22Rv1 (cell line): ENCODE results near the gene TRIP6.
A peak's percentile ranks its signal among the peaks of the same experiment; 100 is the strongest.

ENCODE experiments used
- ZFX ChIP-seq: fragments of 450-650 bp; IDR thresholded peaks from 2 replicates; pipeline ENCODE4 v1.6.1; 2017; ENCODE audit warnings: antibody characterized with exemption, borderline replicate concordance
- TF ChIP-seq, protein P1 (sequence below): fragments of 450-650 bp; IDR thresholded peaks from 2 replicates; pipeline ENCODE4 v1.5.1; 2017; ENCODE audit warnings: mild to moderate bottlenecking

- TF ChIP-seq, protein P1, sequence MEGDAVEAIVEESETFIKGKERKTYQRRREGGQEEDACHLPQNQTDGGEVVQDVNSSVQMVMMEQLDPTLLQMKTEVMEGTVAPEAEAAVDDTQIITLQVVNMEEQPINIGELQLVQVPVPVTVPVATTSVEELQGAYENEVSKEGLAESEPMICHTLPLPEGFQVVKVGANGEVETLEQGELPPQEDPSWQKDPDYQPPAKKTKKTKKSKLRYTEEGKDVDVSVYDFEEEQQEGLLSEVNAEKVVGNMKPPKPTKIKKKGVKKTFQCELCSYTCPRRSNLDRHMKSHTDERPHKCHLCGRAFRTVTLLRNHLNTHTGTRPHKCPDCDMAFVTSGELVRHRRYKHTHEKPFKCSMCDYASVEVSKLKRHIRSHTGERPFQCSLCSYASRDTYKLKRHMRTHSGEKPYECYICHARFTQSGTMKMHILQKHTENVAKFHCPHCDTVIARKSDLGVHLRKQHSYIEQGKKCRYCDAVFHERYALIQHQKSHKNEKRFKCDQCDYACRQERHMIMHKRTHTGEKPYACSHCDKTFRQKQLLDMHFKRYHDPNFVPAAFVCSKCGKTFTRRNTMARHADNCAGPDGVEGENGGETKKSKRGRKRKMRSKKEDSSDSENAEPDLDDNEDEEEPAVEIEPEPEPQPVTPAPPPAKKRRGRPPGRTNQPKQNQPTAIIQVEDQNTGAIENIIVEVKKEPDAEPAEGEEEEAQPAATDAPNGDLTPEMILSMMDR = peak; percentile 11; the same call in 1 of the 2 replicates
- no peak for TF ChIP-seq ZFX
These were observed 1.7 kb upstream of the TRIP6 start for GRCh38 chr7:100865372-100865911.
